H7 (cell line): ENCODE data around the gene NUP98. TPM values are rescaled to one million over a fixed set of nuclear protein-coding genes. Genes with fewer than 3 reads are reported as not detected.
"Not testable (repeated sequence)": the region's sequence is repeated elsewhere in the genome, so short reads cannot be mapped to it uniquely, and the experiment has no call there.

Source experiments
- DNase-seq: peaks from one replicate; pipeline ENCODE4 v3.0.0; 2012
- H3K27me3 ChIP-seq: 2 replicates; pipeline ENCODE4 v1.6.0; 2011; ENCODE audit warnings: mild to moderate bottlenecking, low read length; ENCODE audit not compliant: control insufficient read depth, insufficient read depth
- H3K36me3 ChIP-seq: replicated peaks from 2 replicates; pipeline ENCODE4 v1.5.1; 2011; ENCODE audit warnings: low read length; ENCODE audit not compliant: control insufficient read depth, insufficient read depth
- H3K4me3 ChIP-seq: 2 replicates; pipeline ENCODE4 v1.5.1; 2011; ENCODE audit warnings: low read depth, mild to moderate bottlenecking, control low read depth, low read length, moderate library complexity; ENCODE audit not compliant: insufficient read depth
- total RNA-seq: library from RNA; depleted of rRNA; stranded (reverse); fragments of >200 nt; shearing (Covaris generic); gene quantifications from 2 replicates; pipeline ENCODE4 v1.2.3, GENCODE V29; 2014

Gene NUP98
- total RNA-seq, 1 experiment from 2014 or later = 132 TPM

DNA sequence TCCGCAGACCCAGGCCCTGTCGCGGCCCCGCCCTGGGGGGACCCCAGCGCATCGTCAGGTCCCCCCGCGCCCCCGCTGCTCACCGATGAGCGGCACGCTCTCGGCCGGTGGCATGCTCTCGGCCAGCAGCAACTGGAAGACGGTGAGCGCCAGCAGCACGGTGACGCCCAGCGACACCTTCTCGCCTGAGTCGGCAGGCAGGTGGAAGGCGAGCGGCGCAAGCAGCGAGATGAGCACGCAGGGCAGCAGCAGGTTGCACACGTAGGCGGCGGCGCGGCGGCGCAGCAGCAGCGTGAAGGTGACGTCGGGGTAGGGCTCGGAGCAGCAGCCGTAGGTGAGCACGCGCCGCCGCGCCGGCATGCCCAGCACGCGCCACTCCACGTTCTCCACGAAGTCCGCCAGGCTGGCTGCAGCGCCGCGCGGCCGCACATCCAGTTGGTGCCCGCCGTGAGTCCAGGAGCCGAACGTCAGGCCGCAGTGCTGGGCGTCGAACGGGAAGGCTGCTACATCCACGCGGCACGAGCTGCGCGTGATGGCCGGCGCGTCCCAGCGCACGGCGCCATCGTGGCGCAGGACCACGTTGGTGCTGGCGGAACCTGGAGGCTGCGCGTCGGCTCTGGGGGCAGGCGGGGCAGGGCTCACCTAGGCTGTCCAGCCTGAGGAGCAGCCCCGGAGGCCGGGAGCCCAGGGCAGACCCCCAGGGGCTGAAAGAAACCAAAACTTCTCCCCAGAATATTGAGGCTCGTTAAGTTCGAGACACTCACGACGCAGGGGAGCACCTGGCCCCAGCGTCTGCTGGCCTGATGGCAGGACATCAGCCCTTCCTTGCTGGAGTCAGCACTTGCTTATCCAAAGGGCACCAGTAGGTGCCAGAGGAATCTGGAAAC is 130.0 kb downstream of the NUP98 start:
- Histone ChIP-seq H3K27me3 (no peaks in the 10 kb centered on the region), H3K36me3 (peaks cover 3% of the 10 kb centered on the region), H3K4me3 (no peak overlapping the region)
- DNase-seq = no peak

DNA sequence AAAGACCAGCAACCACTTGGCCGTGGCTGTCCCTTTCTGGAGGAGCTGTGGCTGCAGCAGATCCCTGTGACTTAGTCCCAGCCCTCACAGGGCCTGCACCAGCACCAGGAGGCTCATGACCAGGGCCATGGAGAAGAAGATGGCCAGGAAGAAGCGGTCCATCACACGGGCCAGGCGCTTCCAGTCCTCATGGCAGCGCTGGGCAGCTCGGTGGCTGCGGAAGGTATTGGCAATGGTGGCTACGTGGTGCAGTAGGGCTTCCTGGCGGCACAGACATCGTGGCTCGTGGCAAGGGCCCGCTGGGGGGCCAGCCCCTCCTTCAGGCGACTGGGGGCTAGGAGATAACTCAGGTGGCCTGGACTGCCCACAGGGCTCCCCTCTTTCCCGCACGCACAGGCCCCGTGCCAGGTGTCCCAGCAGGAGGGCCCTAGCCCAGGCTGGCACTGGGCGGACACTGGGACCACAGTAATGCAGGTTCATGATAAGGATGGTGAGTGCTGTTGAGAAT is 131.3 kb downstream of the NUP98 start:
- no peak for DNase-seq
- Histone ChIP-seq H3K36me3 (no peaks in the 10 kb centered on the region; the same call in 1 of the 2 replicates), H3K27me3 (no peaks in the 10 kb centered on the region), H3K4me3 (no peak overlapping the region)

DNA sequence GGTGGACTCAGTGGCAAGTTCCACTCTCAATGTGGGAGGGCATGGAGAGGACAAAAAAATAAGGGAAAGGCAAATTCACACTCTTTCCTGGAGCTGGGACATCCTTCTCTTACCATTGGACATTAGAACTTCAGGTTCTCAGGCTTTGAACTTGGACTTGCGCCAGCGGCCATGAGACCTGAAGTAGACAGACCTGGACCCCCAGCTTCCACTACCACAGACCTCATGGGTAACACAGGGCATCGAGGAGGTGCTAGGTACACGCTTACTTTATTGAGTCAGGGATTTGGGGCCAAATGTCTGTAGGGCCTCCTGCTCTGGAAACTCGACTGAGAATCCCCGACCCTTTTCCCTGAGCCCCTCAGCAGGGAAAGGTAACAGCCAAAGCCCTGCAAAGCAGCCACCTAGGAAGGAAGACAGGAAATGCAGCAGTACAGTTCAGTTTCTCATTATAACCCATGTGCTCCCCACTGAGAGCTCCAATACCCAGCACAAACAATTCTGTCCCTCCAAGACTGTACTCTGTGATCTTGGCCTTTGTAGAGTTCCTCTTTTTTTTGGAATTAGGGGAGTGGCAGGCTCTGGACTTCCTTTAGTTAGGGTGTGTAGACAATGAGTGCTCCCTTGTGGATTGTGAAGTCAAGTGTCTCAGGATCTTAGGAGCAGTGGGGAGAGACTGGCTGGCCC is 131.9 kb downstream of the NUP98 start:
- H3K4me3 ChIP-seq = no peak overlapping the region
- H3K27me3 ChIP-seq = no peaks in the 10 kb centered on the region
- no peaks in the 10 kb centered on the region; the same call in 1 of the 2 replicates for H3K36me3 ChIP-seq
- no peak for DNase-seq

DNA sequence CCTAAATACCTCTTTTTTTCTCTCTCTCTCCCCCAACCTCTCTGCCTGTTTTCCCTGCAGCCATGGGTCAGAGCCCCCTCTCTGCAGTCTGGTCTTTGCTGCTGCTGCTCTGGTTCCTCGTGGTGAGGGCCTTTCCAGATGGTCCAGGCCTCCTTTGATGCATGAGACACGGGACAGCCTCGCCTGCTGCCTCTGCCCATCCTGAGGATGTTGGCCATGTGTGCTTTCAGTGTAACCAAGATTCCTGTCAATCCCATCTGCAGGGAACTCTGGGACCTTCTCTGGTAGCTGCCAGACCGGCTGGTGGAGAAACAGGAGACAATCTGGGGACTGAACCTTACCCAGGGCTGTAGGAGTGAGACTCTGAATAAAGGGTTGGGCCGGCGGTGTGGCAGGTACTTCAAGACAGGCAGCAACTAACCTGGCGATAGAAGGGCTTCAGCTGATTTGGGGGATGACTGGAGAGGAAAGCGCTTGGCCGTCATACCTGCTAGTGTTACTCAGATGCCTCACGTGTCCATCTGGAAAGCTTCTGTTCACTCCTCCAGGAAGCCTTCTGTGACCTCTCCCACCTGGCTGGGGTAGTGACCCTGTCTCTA is 133.2 kb downstream of the NUP98 start:
- Histone ChIP-seq H3K36me3 (no peaks in the 10 kb centered on the region; the same call in 1 of the 2 replicates), H3K27me3 (no peaks in the 10 kb centered on the region), H3K4me3 (no peak overlapping the region)
- no peak for DNase-seq

DNA sequence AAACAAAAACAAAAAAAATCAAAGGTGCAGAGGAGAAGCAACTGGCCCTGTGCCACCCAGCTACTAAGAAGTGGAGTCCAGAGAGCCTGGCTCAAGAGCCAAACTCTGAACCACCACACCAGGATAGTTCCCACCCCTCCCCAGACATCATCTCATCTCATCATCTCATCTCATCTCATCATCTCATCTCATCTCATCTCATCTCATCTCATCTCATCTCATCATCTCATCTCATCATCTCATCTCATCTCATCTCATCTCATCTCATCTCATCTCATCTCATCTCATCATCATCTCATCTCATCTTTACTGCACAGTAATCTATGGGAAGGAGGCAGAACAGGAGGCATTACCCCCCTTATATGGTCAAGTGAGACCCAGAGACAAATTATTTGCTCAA is 134.5 kb downstream of the NUP98 start:
- DNase-seq = no peak
- Histone ChIP-seq H3K27me3 (no peaks in the 10 kb centered on the region), H3K4me3 (no peak overlapping the region), H3K36me3 (no peaks in the 10 kb centered on the region; the same call in 1 of the 2 replicates)

DNA sequence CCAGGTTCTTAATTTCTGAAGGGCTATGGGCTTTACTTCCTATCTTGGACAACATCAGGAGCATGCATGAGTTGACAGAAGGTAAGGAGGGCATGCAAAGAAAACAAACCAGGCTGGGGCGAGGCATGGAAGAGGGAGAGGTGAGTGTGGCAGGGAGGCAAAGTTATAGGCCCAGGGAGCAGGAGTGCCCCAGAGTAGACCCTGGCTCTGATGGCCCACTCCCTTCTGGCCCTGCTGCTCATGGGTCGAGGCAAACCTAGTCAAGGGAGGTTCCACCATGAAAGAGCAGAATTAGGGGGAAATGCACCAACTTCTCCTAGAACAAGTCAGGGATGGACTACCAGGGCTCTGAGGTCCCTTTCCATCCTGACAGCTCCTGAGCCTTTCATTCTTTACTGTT is 136.4 kb downstream of the NUP98 start:
- no peaks in the 10 kb centered on the region; the same call in 1 of the 2 replicates for H3K36me3 ChIP-seq
- H3K4me3 ChIP-seq = no peak overlapping the region
- no peaks in the 10 kb centered on the region for H3K27me3 ChIP-seq
- DNase-seq = no peak

DNA sequence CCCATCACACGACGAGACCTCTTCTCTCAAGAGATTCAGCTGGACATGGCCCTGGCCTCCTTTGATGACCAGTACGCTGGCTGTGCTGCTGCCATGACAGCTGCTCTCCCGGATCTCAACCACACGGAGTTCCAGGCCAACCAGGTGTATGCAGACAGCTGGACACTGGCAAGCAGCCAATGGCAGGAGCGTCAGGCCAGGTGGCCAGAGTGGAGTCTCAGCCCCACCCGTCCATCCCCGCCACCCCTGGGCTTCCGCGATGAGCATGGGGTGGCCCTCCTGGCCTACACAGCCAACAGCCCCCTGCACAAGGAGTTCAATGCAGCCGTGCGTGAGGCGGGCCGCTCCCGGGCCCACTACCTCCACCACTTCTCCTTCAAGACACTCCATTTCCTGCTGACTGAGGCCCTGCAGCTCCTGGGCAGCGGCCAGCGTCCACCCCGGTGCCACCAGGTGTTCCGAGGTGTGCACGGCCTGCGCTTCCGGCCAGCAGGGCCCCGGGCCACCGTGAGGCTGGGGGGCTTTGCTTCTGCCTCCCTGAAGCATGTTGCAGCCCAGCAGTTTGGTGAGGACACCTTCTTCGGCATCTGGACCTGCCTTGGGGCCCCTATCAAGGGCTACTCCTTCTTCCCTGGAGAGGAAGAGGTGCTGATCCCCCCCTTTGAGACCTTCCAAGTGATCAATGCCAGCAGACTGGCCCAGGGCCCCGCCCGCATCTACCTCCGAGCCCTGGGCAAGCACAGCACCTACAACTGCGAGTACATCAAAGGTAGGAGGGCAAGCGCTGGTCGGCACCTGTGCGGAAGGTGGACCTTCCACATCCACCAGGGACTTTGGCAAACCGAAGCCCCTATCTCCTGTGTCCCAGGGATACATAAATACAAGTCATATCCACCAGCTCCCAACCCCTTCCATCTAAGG is 137.5 kb downstream of the NUP98 start:
- no peak overlapping the region for H3K4me3 ChIP-seq
- H3K36me3 ChIP-seq = no peaks in the 10 kb centered on the region
- H3K27me3 ChIP-seq = no peaks in the 10 kb centered on the region
- peak; percentile 35 for DNase-seq

DNA sequence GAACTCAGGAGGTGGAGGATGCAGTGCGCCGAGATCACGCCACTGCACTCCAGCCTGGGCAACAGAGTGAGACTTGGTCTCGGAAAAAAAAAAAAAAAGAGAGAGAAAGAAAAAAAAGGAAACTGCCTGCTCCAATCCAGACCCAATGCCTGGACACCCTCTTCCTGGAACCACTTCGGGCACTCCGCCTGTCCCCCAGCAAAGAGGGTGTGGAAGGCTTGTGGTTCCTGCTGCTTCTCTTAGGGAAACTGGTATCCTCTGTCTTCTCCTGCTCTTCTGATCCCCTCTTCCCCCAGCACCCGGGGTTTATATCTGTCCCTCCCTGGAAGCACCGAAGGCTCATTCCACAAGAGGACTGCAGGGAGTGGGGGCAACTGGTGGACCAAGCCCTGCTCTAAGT is 139.1 kb downstream of the NUP98 start:
- Histone ChIP-seq H3K36me3 (no peaks in the 10 kb centered on the region), H3K4me3 (no peak overlapping the region), H3K27me3 (no peaks in the 10 kb centered on the region)
- no peak for DNase-seq

DNA sequence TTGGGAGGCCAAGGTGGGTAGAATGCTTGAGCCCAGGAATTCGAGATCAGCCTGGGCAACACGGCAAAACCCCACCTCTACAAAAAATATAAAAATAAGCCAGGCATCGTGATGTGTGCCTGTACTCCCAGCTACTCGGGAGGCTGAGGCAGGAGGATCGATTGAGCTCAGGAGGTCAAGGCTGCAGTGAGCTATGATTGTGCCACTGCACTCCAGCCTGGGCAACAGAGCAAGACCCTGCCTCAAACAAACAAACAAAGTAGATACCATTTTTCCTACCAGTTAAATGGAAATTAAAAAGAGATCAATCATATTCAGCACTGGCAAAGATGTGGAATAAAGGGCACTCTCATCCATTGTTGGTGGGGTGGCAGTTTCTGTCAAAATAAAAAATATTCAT is 140.0 kb downstream of the NUP98 start:
- H3K27me3 ChIP-seq, H3K4me3 ChIP-seq, DNase-seq, H3K36me3 ChIP-seq: not testable (repeated sequence)

DNA sequence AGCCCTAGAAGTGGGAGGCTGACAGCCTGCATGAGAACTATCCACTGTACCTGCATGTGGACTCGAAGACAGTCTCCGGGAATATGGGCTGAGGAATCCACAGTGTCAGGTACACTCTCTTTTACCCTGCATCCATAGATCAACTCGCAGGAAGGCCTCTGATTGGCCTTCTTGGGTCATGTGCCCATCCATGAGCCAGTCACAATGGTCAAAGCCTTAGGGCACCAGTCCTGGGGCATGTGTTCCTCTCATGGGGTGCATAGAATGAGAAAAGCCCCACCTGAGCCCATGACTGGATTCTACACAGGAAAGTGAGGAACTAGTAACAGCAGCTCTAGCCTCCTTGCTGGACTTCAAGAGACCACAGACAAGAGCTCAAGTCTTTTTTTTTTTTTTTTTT is 141.8 kb downstream of the NUP98 start:
- Histone ChIP-seq H3K27me3 (no peaks in the 10 kb centered on the region), H3K4me3 (no peak overlapping the region), H3K36me3 (no peaks in the 10 kb centered on the region)
- DNase-seq = no peak

DNA sequence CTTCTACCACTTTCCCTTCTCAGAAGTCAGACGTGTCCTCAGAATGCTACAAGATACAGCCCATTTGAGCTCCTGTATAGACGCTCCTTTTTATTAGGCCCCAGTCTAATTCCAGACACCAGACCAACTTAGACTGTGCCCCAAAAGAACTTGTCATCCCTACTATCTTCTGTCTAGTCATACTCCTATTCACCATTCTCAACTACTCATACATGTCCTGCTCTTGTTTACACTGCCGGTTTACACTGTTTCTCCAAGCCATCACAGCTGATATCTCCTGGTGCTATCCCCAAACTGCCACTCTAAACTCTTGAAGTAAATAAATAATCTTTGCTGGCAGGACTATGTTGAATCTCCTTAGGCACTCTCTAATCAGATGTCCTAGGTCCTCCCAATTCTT is 144.8 kb downstream of the NUP98 start:
- H3K4me3 ChIP-seq, H3K27me3 ChIP-seq, DNase-seq, H3K36me3 ChIP-seq: not testable (repeated sequence)

DNA sequence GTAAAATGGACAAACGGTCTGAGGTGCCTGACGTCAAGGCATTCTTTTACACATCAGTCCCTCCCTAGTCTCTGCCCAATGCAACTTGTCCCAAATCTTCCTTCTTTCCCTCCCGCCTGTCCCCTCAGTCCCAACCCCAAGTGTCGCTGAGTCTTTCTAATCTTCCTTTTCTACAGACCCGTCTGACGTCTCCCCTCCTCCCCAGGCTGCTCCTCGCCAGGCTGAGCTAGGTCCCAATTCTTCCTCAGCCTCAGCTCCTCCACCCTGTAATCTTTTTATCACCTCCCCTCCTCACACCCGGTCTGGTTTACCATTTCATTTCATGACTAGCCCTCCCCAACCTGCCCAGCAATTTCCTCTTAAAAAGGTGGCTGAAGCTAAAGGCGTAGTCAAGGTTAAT is 148.0 kb downstream of the NUP98 start:
- not testable (repeated sequence) for H3K36me3 ChIP-seq, H3K4me3 ChIP-seq, H3K27me3 ChIP-seq, DNase-seq

DNA sequence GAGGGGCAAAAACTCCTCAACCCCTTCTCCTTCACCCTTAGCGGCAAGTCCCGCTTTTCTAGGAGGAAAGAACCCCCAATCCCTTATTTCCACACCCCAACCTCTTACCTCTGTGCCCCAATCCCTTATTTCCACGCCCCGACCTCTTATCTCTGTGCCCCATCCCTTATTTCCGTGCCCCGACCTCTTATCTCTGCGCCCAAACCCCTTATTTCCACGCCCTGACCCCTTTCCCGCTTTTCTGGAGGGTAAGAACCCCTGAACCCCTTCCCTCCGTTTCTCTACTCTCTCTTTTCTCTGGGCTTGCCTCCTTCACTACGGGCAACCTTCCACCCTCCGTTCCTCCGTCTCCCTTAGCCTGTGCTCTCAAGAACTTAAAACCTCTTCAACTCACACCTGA is 148.5 kb downstream of the NUP98 start:
- not testable (repeated sequence) for H3K27me3 ChIP-seq, DNase-seq, H3K4me3 ChIP-seq, H3K36me3 ChIP-seq

DNA sequence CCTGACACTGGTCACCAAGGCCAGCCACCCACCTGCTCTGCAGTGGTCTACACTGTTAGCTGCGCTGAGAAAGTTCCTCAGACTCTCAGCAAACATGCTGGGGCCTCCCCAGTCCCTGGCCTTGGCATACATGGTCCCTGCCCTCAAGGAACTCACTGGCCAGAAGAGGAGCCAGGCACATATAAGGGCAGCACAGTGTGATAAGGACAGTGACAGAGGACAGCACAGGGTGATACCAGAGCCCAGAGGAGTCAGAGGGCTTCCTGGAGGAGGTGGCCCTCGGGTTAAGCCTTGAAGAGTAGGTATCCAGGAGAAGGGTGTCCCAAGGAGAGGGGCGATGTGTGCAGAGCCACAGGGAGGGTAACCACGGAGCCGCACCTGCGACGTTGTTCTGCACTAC is 151.8 kb downstream of the NUP98 start:
- DNase-seq = no peak
- Histone ChIP-seq H3K27me3 (peaks cover 7% of the 10 kb centered on the region), H3K4me3 (no peak overlapping the region), H3K36me3 (no peaks in the 10 kb centered on the region)
